IMR-90 (cell line): ENCODE data around the gene PYDC2. TPM values are rescaled to one million over a fixed set of nuclear protein-coding genes. Genes with fewer than 3 reads are reported as not detected.

Source experiments
- ATAC-seq: fragments of 200-7000 bp; cut with Tn5 transposase; 2 replicates; pipeline ENCODE4 v1.9.1; 2020; ENCODE audit warnings: low read depth, mild to moderate bottlenecking, moderate library complexity
- BruUV-seq: library from RNA; stranded (reverse); fragments of 400-500 nt; replicated peaks from 2 replicates; lab custom pipeline; 2021; lab: Mats Ljungman, UMichigan
- CTCF ChIA-PET: fragments of 300-600 bp; formaldehyde crosslinking; extraction: SDS; loops from one replicate; lab custom pipeline; 2021; ENCODE audit warnings: antibody characterized with exemption; lab: Yijun Ruan, JAX
- POLR2A ChIA-PET: fragments of 300-600 bp; sonication (Branson Sonifier 250); formaldehyde crosslinking; loops from one replicate; lab custom pipeline; 2022; ENCODE audit warnings: antibody characterized with exemption; ENCODE audit not compliant: unreplicated experiment; lab: Charles Lee
- DNase-seq: peaks from one replicate; pipeline ENCODE4 v3.0.0; 2013
- H2AFZ ChIP-seq: replicated peaks from 2 replicates; pipeline ENCODE3; 2013; ENCODE audit warnings: low read length, mild to moderate bottlenecking; ENCODE audit not compliant: poor library complexity
- H2AK5ac ChIP-seq: 2 replicates; pipeline ENCODE4 v1.6.1; 2013; ENCODE audit warnings: low read depth, low read length, inconsistent platforms
- H2AK9ac ChIP-seq: replicated peaks from 2 replicates; pipeline ENCODE3; 2013; ENCODE audit warnings: mild to moderate bottlenecking, low read depth, low read length, moderate library complexity; ENCODE audit not compliant: poor library complexity
- H2BK120ac ChIP-seq: 2 replicates; pipeline ENCODE4 v1.6.1; 2013; ENCODE audit warnings: low read depth, low read length, inconsistent platforms
- H2BK15ac ChIP-seq: 3 replicates; pipeline ENCODE4 v1.6.1; 2013; ENCODE audit warnings: low read depth, low read length, inconsistent platforms
- H2BK20ac ChIP-seq: 2 replicates; pipeline ENCODE4 v1.6.1; 2013; ENCODE audit warnings: low read depth, mild to moderate bottlenecking, inconsistent platforms, low read length, moderate library complexity
- H2BK5ac ChIP-seq: 2 replicates; pipeline ENCODE4 v1.6.1; 2013; ENCODE audit warnings: mild to moderate bottlenecking, low read depth, low read length, inconsistent platforms; ENCODE audit not compliant: poor library complexity, severe bottlenecking
- H3K14ac ChIP-seq: replicated peaks from 2 replicates; pipeline ENCODE4 v1.6.1; 2013; ENCODE audit warnings: low read depth, low read length, inconsistent platforms
- H3K18ac ChIP-seq: 2 replicates; pipeline ENCODE4 v1.6.1; 2013; ENCODE audit warnings: low read depth, low read length, control low read depth
- H3K23ac ChIP-seq: 2 replicates; pipeline ENCODE4 v1.6.1; 2013; ENCODE audit warnings: low read depth, low read length, inconsistent platforms
- H3K27ac ChIP-seq: 2 replicates; pipeline ENCODE4 v1.5.1; 2013; ENCODE audit warnings: mild to moderate bottlenecking, control low read depth, low read length; ENCODE audit not compliant: insufficient read depth
- H3K27me3 ChIP-seq: 2 replicates; pipeline ENCODE4 v1.6.1; 2013; ENCODE audit warnings: low read length; ENCODE audit not compliant: control insufficient read depth, insufficient read depth
- H3K36me3 ChIP-seq: 2 replicates; pipeline ENCODE4 v1.6.1; 2013; ENCODE audit warnings: low read length, mixed read lengths; ENCODE audit not compliant: control insufficient read depth, insufficient read depth
- H3K4ac ChIP-seq: 2 replicates; pipeline ENCODE4 v1.6.1; 2013; ENCODE audit warnings: low read depth, low read length, inconsistent platforms
- H3K4me1 ChIP-seq: 2 replicates; pipeline ENCODE4 v1.6.1; 2013; ENCODE audit warnings: low read length, mixed read lengths; ENCODE audit not compliant: control insufficient read depth, insufficient read depth
- H3K4me2 ChIP-seq: 2 replicates; pipeline ENCODE4 v1.6.1; 2013; ENCODE audit warnings: low read depth, mild to moderate bottlenecking, control low read depth, low read length, moderate library complexity
- H3K4me3 ChIP-seq: 2 replicates; pipeline ENCODE4 v1.5.1; 2013; ENCODE audit warnings: low read depth, mild to moderate bottlenecking, control low read depth, low read length, moderate library complexity; ENCODE audit not compliant: insufficient read depth
- H3K56ac ChIP-seq: 2 replicates; pipeline ENCODE4 v1.6.1; 2013; ENCODE audit warnings: low read length, inconsistent platforms; ENCODE audit not compliant: insufficient read depth; ENCODE audit errors: extremely low read depth
- H3K79me1 ChIP-seq, 2 experiments: 2 replicates each; pipeline ENCODE4 v1.6.1; 2013; ENCODE audit warnings: low read length in 2 of 2, inconsistent platforms in 1 of 2, low read depth in 1 of 2
- H3K9ac ChIP-seq: 2 replicates; pipeline ENCODE4 v1.6.1; 2013; ENCODE audit warnings: low read depth, low read length, control low read depth
- H3K9me1 ChIP-seq: 2 replicates; pipeline ENCODE4 v1.6.1; 2013; ENCODE audit warnings: low read length, inconsistent platforms; ENCODE audit not compliant: insufficient read depth
- H3K9me3 ChIP-seq: 2 replicates; pipeline ENCODE4 v1.6.1; 2013; ENCODE audit warnings: low read length; ENCODE audit not compliant: control insufficient read depth, insufficient read depth
- H4K20me1 ChIP-seq: 2 replicates; pipeline ENCODE4 v1.6.1; 2013; ENCODE audit warnings: low read length, inconsistent platforms; ENCODE audit not compliant: insufficient read depth
- H4K5ac ChIP-seq: 2 replicates; pipeline ENCODE4 v1.6.1; 2013; ENCODE audit warnings: mild to moderate bottlenecking, low read depth, low read length, control low read depth
- H4K8ac ChIP-seq, 2 experiments: 2 replicates each; pipeline ENCODE4 v1.6.1; 2013; ENCODE audit warnings: low read depth in 2 of 2, low read length in 2 of 2, control low read depth in 1 of 2, inconsistent platforms in 1 of 2
- H4K91ac ChIP-seq: 2 replicates; pipeline ENCODE4 v1.6.1; 2013; ENCODE audit warnings: low read depth, low read length, inconsistent platforms; ENCODE audit not compliant: insufficient read depth
- BHLHE40 ChIP-seq: fragments of 150-350 bp; IDR thresholded peaks from 2 replicates; pipeline ENCODE4 v1.6.1; 2016; ENCODE audit warnings: mild to moderate bottlenecking, low read depth, low read length
- CEBPB ChIP-seq: IDR thresholded peaks from 2 replicates; pipeline ENCODE4 v1.6.1; 2012; ENCODE audit warnings: low read depth, low read length, improper control_type of control experiment
- CHD1 ChIP-seq: IDR thresholded peaks from 2 replicates; pipeline ENCODE4 v1.6.1; 2012; ENCODE audit warnings: low read depth, low read length, improper control_type of control experiment
- CTCF ChIP-seq: conservative IDR thresholded peaks from 2 replicates; pipeline ENCODE4 v1.5.1; 2012; ENCODE audit warnings: mild to moderate bottlenecking, low read depth, low read length, improper control_type of control experiment
- ELK1 ChIP-seq: fragments of 150-350 bp; IDR thresholded peaks from 2 replicates; pipeline ENCODE4 v1.6.1; 2016; ENCODE audit warnings: low read depth, mild to moderate bottlenecking, low read length, moderate library complexity, borderline replicate concordance
- FOS ChIP-seq: fragments of 150-350 bp; IDR thresholded peaks from 2 replicates; pipeline ENCODE4 v1.6.1; 2016; ENCODE audit warnings: low read depth, low read length
- MAFK ChIP-seq: IDR thresholded peaks from 2 replicates; pipeline ENCODE4 v1.6.1; 2012; ENCODE audit warnings: low read depth, low read length, improper control_type of control experiment
- MAZ ChIP-seq: IDR thresholded peaks from 2 replicates; pipeline ENCODE4 v1.6.1; 2012; ENCODE audit warnings: low read depth, mild to moderate bottlenecking, low read length, improper control_type of control experiment, moderate library complexity, borderline replicate concordance
- MXI1 ChIP-seq: IDR thresholded peaks from 2 replicates; pipeline ENCODE4 v1.6.1; 2012; ENCODE audit warnings: low read depth, mild to moderate bottlenecking, low read length, moderate library complexity, borderline replicate concordance
- NFE2L2 ChIP-seq: fragments of 150-350 bp; IDR thresholded peaks from 2 replicates; pipeline ENCODE4 v1.6.1; 2016; ENCODE audit warnings: low read depth, mild to moderate bottlenecking, low read length
- POLR2A ChIP-seq: IDR thresholded peaks from 2 replicates; pipeline ENCODE4 v1.6.1; 2012; ENCODE audit warnings: mild to moderate bottlenecking, low read depth, low read length
- RAD21 ChIP-seq: IDR thresholded peaks from 2 replicates; pipeline ENCODE4 v1.6.1; 2012; ENCODE audit warnings: low read length, improper control_type of control experiment
- RCOR1 ChIP-seq: IDR thresholded peaks from 2 replicates; pipeline ENCODE4 v1.6.1; 2012; ENCODE audit warnings: mild to moderate bottlenecking, low read length, improper control_type of control experiment; ENCODE audit not compliant: insufficient replicate concordance
- RFX5 ChIP-seq: IDR thresholded peaks from 2 replicates; pipeline ENCODE4 v1.8.0; 2012; ENCODE audit warnings: low read depth, mild to moderate bottlenecking, low read length, moderate library complexity
- SMC3 ChIP-seq: fragments of 150-350 bp; IDR thresholded peaks from 2 replicates; pipeline ENCODE4 v1.6.1; 2016; ENCODE audit warnings: low read depth, mild to moderate bottlenecking, antibody characterized with exemption, low read length, moderate library complexity
- USF2 ChIP-seq: fragments of 150-350 bp; IDR thresholded peaks from 2 replicates; pipeline ENCODE4 v1.6.1; 2017; ENCODE audit warnings: mild to moderate bottlenecking, antibody characterized with exemption, low read length, low read depth
- WGBS, 2 experiments: methylation state at CpG; one replicate each; pipeline versions ENCODE4 v1.1.5 to v1.1.7; 2013; ENCODE audit warnings: missing lambda C conversion rate in 2 of 2; ENCODE audit not compliant: insufficient read length in 1 of 2; ENCODE audit errors: extremely low coverage in 2 of 2; 5-methylcytosine and 5-hydroxymethylcytosine counted together
- dilution Hi-C: fragments of 300-500 bp; cut with HindIII; formaldehyde crosslinking; loops from one replicate; pipeline ENCODE4 v1.14.3; 2018; ENCODE audit warnings: low sequenced_read_pairs; ENCODE audit not compliant: unreplicated experiment
- in situ Hi-C: fragments of 300-500 bp; cut with MboI; formaldehyde crosslinking; loops from 3 replicates; pipeline ENCODE4 v1.14.3; 2019; ENCODE audit warnings: low sequenced_read_pairs, inconsistent platforms, mixed read lengths
- intact Hi-C: fragments of 100-400 bp; cut with micrococcal nuclease; formaldehyde crosslinking; loops from 2 replicates; pipeline ENCODE4 v1.10.0; 2022
- polyA plus RNA-seq, 3 experiments: library from polyadenylated mRNA; depleted of rRNA; stranded (reverse); fragments of >200 nt; gene quantifications; 2 replicates each; pipeline ENCODE4 v1.2.3, GENCODE V29; 2012; ENCODE audit warnings: low replicate concordance in 1 of 3
- total RNA-seq: library from RNA; depleted of rRNA; stranded (reverse); fragments of >200 nt; gene quantifications from 2 replicates; pipeline ENCODE4 v1.2.3, GENCODE V29; 2012

The PYDC2 gene
- total and polyA plus RNA-seq, 2 of the 4 experiments (the other 2 are of a cell fraction): not detected

GRCh38 chr3:191484461-191484860 lies 23.5 kb downstream of the PYDC2 start:
- Histone ChIP-seq H2AK9ac (no peak overlapping the region), H2AK5ac (no peak overlapping the region), H3K4me3 (no peak overlapping the region), H2BK120ac (no peak overlapping the region), H3K27ac (no peak overlapping the region), H3K4me1 (no peaks in the 10 kb centered on the region), H3K36me3 (no peaks in the 10 kb centered on the region), H3K18ac (no peak overlapping the region), H4K20me1 (no peaks in the 10 kb centered on the region), H3K79me1 (no peaks in the 10 kb centered on the region), H2BK15ac (no peak overlapping the region), H3K9ac (no peak overlapping the region), H2BK5ac (no peak overlapping the region), H3K56ac (no peak overlapping the region), H3K4me2 (no peak overlapping the region), H2BK20ac (no peak overlapping the region), H3K4ac (no peak overlapping the region), H4K5ac (no peak overlapping the region), H3K27me3 (no peaks in the 10 kb centered on the region), H3K9me1 (no peaks in the 10 kb centered on the region), H4K8ac (no peak overlapping the region), H3K14ac (no peak overlapping the region), H4K91ac (no peak overlapping the region), H2AFZ (no peak overlapping the region), H3K23ac (no peak overlapping the region), H3K9me3 (no peaks in the 10 kb centered on the region)
- DNase-seq (no peak), ATAC-seq (no peak)
- dilution Hi-C loops (no loop called here), intact Hi-C loops (no loop called here), in situ Hi-C loops (no loop called here)
- no CpG with 5 or more reads among the region's 3 CpGs for WGBS, 2 experiments
- CTCF ChIA-PET: no interaction called here
- POLR2A ChIA-PET: no interaction called here
- no TSS peak for BruUV-seq
- TF ChIP-seq BHLHE40 (no peak), NFE2L2 (no peak), CHD1 (no peak), MAZ (no peak), RAD21 (no peak), CEBPB (no peak), CTCF (no peak), MAFK (no peak), USF2 (no peak), SMC3 (no peak), ELK1 (no peak), FOS (no peak), MXI1 (no peak), RCOR1 (no peak), POLR2A (no peak), RFX5 (no peak)
